Measurements from ENCODE around the gene GFRA4.

Gene GFRA4

GRCh38 chr20:3612795-3613572 lies 50.2 kb downstream of the GFRA4 start:
- H3K4me3 ChIP-seq (ENCODE audit: control insufficient read depth, low read depth, low read length): no peak overlapping the region
- no peak for DNase-seq (ENCODE audit: low read depth)
- no peak for TF ChIP-seq CTCF (IDR thresholded peaks at IDR 0.05; ENCODE audit: control insufficient read depth, insufficient read depth, low read depth, low read length, missing control alignments)

- TF ChIP-seq CTCF (IDR thresholded peaks at IDR 0.05; ENCODE audit: control insufficient read depth, insufficient read depth, low read depth, low read length, missing control alignments): no peak
- H3K4me3 ChIP-seq (ENCODE audit: control insufficient read depth, low read depth, low read length): no peak overlapping the region
- no peak for DNase-seq (ENCODE audit: low read depth)
Observed at GRCh38 chr20:3611901-3612300, 51.3 kb downstream of the GFRA4 start.

Data from AG09309 (cell line).